Gastrocnemius medialis (tissue), 4 donors: ENCODE data around the gene CIBAR2. TPM values are rescaled to one million over a fixed set of nuclear protein-coding genes. Genes with fewer than 3 reads are reported as not detected.

ENCODE experiments used
- ATAC-seq, 2 donors: fragments of 150-250 bp; one replicate each; pipeline ENCODE4 v1.9.1; 2016
- DNase-seq, 2 donors: peaks; one replicate each; pipeline ENCODE4 v3.0.0-alpha.2; 2019
- H3K27ac ChIP-seq, 4 donors: fragments of 200-600 bp; sonication (generic); 1 replicate in 1 of 4; 2 replicates in 3 of 4; pipeline ENCODE4 v1.5.1; 2016 to 2018; ENCODE audit warnings: mild to moderate bottlenecking in 2 of 4, moderate library complexity in 1 of 4
- H3K27me3 ChIP-seq, 3 donors: fragments of 200-600 bp; sonication (generic) in 2 of 3; 1 replicate in 1 of 3; 2 replicates in 2 of 3; pipeline versions ENCODE4 v1.5.1 to v1.6.0; 2016 to 2019; ENCODE audit warnings: mild to moderate bottlenecking in 1 of 3, moderate library complexity in 1 of 3
- H3K36me3 ChIP-seq, 2 donors: fragments of 200-600 bp; sonication (generic) in 1 of 2; one replicate each; pipeline ENCODE4 v1.5.1; 2017 to 2018
- H3K4me1 ChIP-seq, 2 donors: fragments of 200-600 bp; sonication (generic) in 1 of 2; one replicate each; pipeline ENCODE4 v1.5.1; 2016 to 2017; ENCODE audit warnings: mild to moderate bottlenecking in 2 of 2
- H3K4me3 ChIP-seq, 4 donors: fragments of 200-600 bp; sonication (generic) in 3 of 4; 1 replicate in 1 of 4; 2 replicates in 3 of 4; pipeline ENCODE4 v1.5.1; 2016 to 2019; ENCODE audit warnings: mild to moderate bottlenecking in 2 of 4
- H3K9me3 ChIP-seq, 3 donors: fragments of 200-600 bp; sonication (generic) in 2 of 3; 1 replicate in 1 of 3; 2 replicates in 2 of 3; pipeline ENCODE4 v1.5.1; 2016 to 2019
- POLR2A ChIP-seq, 2 donors: fragments of 450-650 bp; IDR thresholded peaks; one replicate each; pipeline ENCODE4 v1.6.1; 2017; ENCODE audit warnings: antibody characterized with exemption in 2 of 2, mild to moderate bottlenecking in 2 of 2, moderate library complexity in 2 of 2
- in situ Hi-C, 4 donors: fragments of 200-750 bp; cut with MboI; loops; one replicate each; pipeline versions ENCODE4 v1.15.0 to v1.8.0; 2017; ENCODE audit warnings: low sequenced_read_pairs in 4 of 4
- intact Hi-C: fragments of 100-400 bp; cut with DNase I; formaldehyde crosslinking; loops from one replicate; pipeline ENCODE4 v1.15.1; 2023; ENCODE audit warnings: low total_unique reads
- total RNA-seq, 4 donors: library from RNA; depleted of rRNA; stranded (reverse); fragments of >200 nt; gene quantifications; one replicate each; pipeline versions ENCODE4 v1.1.0 to v1.2.3, GENCODE V29; 2016
- TF ChIP-seq, protein P1 (sequence below), 5 experiments: fragments of 450-650 bp in 3 of 5; fragments of 200-600 bp in 2 of 5; sonication (generic) in 2 of 5; IDR thresholded peaks in 4 of 5; conservative IDR thresholded peaks in 1 of 5; 1 replicate in 4 of 5; 2 replicates in 1 of 5; pipeline ENCODE4 v1.5.1; 2016 to 2019; ENCODE audit warnings: antibody characterized with exemption in 5 of 5, mild to moderate bottlenecking in 3 of 5, moderate library complexity in 3 of 5

Gene CIBAR2
- total RNA-seq, 4 donors from 2014 or later, result not detected

DNA sequence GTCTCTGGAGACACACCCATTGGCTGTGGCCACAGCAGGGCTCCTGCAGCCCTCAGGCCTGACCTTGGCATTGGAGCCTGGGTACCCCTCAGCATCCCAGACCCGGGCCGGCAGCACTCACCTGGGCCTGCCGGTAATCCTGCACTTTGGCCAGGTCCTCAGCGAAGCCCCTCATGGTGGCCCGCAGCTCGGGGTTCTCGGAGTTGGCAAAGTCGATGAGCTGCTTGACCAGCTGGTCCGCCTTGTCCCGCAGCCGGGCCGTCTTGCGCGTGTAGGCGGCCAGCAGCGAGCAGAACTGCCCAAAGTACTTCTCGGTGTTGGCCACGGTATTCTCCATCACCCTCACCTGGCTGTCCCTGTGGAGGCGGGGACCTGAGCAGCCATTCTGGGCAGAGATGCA is 2.2 kb downstream of the CIBAR2 start:
- no peak for TF ChIP-seq POLR2A (IDR thresholded peaks at IDR 0.05)
- TF ChIP-seq, protein P1, sequence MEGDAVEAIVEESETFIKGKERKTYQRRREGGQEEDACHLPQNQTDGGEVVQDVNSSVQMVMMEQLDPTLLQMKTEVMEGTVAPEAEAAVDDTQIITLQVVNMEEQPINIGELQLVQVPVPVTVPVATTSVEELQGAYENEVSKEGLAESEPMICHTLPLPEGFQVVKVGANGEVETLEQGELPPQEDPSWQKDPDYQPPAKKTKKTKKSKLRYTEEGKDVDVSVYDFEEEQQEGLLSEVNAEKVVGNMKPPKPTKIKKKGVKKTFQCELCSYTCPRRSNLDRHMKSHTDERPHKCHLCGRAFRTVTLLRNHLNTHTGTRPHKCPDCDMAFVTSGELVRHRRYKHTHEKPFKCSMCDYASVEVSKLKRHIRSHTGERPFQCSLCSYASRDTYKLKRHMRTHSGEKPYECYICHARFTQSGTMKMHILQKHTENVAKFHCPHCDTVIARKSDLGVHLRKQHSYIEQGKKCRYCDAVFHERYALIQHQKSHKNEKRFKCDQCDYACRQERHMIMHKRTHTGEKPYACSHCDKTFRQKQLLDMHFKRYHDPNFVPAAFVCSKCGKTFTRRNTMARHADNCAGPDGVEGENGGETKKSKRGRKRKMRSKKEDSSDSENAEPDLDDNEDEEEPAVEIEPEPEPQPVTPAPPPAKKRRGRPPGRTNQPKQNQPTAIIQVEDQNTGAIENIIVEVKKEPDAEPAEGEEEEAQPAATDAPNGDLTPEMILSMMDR (IDR thresholded peaks at IDR 0.05 in 4 of 5, conservative IDR thresholded peaks at IDR 0.05 in 1 of 5), result no peak
- DNase-seq (no peak), ATAC-seq (no peak)
- H3K27me3 ChIP-seq, result no peaks in the 10 kb centered on the region
- H3K4me1 ChIP-seq, result peaks cover 1% of the 10 kb centered on the region in 2 donors
- no peaks in the 10 kb centered on the region for H3K9me3 ChIP-seq
- in situ Hi-C loops (loop anchor here in 2 of 4 donors (25.0 kb wide), 1 partner anchor 127 kb away; no protein-coding TSS in a partner anchor), intact Hi-C loops (loop anchor here (5.0 kb wide), 1 partner anchor 137 kb away; no protein-coding TSS in a partner anchor)
- H3K27ac ChIP-seq, result no peak overlapping the region
- H3K4me3 ChIP-seq, result no peak overlapping the region
- H3K36me3 ChIP-seq, result no peaks in the 10 kb centered on the region

DNA sequence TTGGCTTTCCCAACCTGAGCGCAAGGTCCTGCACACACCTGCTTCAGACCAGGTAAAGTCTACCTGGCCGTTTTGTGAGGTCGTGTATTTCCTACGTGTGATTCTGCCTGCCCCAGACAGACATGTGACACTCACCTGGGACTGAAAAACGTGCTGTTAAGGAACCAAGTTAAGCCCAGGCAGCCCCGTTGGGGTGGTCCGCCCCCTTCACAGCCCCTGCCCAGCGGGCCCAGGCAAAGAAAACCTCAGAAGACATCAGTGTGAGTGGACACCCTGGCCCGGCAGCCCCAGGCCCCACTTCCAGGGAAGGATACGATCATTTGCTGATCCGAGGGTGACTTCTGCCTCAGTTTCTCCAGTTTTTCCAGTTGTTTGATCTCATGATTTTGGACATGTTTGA is 4.7 kb downstream of the CIBAR2 start:
- no peaks in the 10 kb centered on the region for H3K9me3 ChIP-seq
- H3K27ac ChIP-seq, result no peak overlapping the region
- H3K4me1 ChIP-seq, result peaks cover 3 to 5% of the 10 kb centered on the region in 2 donors
- no peaks in the 10 kb centered on the region for H3K27me3 ChIP-seq
- ATAC-seq, result no peak
- intact Hi-C loops (no loop called here), in situ Hi-C loops (loop anchor here in 2 of 4 donors (25.0 kb wide), 1 partner anchor 130 kb away; no protein-coding TSS in a partner anchor)
- TF ChIP-seq POLR2A (IDR thresholded peaks at IDR 0.05), result no peak
- TF ChIP-seq, protein P1 (IDR thresholded peaks at IDR 0.05 in 4 of 5, conservative IDR thresholded peaks at IDR 0.05 in 1 of 5), result no peak
- no peaks in the 10 kb centered on the region for H3K36me3 ChIP-seq
- no peak for DNase-seq
- no peak overlapping the region for H3K4me3 ChIP-seq

DNA sequence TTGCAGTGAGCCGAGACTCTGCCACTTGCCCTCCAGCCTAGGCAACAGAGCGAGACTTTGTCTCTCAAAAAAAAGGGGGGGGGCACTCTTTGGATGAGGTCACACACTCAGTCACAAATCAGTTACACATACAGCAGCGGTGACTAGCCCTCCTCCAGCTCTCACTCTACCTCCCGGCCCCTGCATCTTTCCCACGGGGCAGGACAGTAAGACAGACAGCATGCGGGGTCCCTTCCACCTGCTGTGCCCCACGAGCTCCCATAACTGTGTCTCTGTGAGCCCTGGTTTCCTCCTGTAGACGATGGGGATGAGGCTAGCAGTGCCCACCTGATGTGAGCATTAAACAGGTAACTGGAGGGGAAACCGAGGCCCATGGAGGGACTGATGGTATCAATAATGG is 5.2 kb downstream of the CIBAR2 start:
- DNase-seq, result no peak
- no peak for ATAC-seq
- peaks cover 3 to 5% of the 10 kb centered on the region in 2 donors for H3K4me1 ChIP-seq
- H3K9me3 ChIP-seq, result no peaks in the 10 kb centered on the region
- no peaks in the 10 kb centered on the region for H3K36me3 ChIP-seq
- TF ChIP-seq POLR2A (IDR thresholded peaks at IDR 0.05), result no peak
- TF ChIP-seq, protein P1 (IDR thresholded peaks at IDR 0.05 in 4 of 5, conservative IDR thresholded peaks at IDR 0.05 in 1 of 5), result no peak
- no peak overlapping the region for H3K4me3 ChIP-seq
- in situ Hi-C loops (loop anchor here in 2 of 4 donors (25.0 kb wide), 1 partner anchor 130 kb away; no protein-coding TSS in a partner anchor), intact Hi-C loops (no loop called here)
- H3K27me3 ChIP-seq, result no peaks in the 10 kb centered on the region
- H3K27ac ChIP-seq, result no peak overlapping the region

DNA sequence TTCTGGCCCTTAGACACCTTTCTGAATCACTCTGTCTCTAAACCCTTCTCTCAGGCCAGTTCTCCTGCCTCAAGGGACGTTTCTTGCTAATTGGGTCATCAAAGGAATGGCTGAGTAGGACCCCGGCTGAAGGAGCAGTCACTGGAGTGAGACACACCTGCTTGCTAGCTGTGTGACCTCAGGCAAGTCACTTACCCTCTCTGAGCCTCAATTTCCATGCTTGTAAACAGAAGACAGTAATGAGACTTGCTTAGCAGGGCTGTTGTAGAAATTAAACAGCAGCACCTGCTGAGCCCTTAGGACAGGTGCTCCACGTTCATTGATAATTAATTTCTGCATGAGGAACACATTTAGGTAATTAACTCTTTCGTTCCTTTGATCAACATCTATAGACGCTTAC is 6.8 kb downstream of the CIBAR2 start:
- Histone ChIP-seq H3K9me3 (no peaks in the 10 kb centered on the region), H3K4me1 (peaks cover 3 to 5% of the 10 kb centered on the region in 2 donors), H3K36me3 (no peaks in the 10 kb centered on the region), H3K4me3 (no peak overlapping the region), H3K27ac (peak overlapping the region in 3 of 4 donors; percentile 29 to 48 (median 33)), H3K27me3 (no peaks in the 10 kb centered on the region)
- DNase-seq (no peak), ATAC-seq (no peak)
- intact Hi-C loops (no loop called here), in situ Hi-C loops (loop anchor here in 2 of 4 donors (25.0 kb wide), 1 partner anchor 132 kb away; no protein-coding TSS in a partner anchor)
- TF ChIP-seq POLR2A (IDR thresholded peaks at IDR 0.05), result no peak
- TF ChIP-seq, protein P1 (IDR thresholded peaks at IDR 0.05 in 4 of 5, conservative IDR thresholded peaks at IDR 0.05 in 1 of 5), result no peak
